G401.6 (cell line): ENCODE measurements around the gene FBLN2.

Source experiments
- FAIRE-seq: peaks from 2 replicates; lab custom pipeline; 2012; peaks lifted over from hg19 to GRCh38; lab: Jason Lieb, UNC

Gene FBLN2

DNA sequence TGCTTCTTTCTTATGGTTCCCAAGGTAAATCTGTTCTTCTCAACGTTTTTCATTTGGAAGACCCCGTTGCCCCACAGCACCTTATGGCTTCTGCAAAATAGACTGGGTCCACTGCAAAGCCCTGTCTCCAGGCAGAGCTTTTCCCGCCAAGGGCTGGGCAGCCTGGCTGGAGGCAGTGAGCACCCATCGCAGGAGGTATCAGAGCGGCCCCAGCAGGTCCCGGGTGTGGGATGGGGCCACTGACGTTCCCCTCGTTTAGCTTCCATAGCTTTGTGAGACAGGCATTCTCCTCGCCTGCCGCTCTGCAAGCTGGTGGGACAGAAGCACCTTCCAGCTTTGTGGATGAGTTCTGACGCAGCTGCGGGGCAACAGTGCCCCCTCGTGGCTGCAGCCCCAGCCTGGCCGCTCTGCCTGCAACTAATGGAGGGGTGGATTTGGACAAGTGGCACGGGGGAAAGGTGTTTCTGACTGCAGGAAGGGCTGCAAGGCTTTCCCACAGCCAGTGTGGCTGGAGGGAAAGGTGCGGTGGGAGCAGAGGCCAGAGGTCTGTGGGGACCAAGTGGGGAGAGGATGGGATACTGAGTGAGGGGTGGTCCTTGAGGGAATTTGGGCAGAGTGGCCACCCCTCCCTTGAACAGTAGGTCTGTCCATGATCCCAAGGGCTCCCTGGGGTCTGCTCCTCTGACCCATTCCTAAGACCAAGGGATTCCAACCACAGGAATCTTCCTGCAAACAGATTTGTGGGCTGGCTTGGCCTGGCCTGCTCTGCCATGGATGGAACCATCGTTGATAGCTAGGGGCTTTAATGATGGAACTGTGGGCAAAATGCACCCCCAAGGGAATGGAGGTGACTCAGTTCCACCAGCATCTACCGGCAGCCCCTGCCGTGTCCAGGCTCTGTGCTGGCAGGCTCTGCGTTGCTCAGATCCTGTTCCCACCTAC, 99.4 kb downstream of the FBLN2 start:
- peak; percentile 27 for FAIRE-seq

DNA sequence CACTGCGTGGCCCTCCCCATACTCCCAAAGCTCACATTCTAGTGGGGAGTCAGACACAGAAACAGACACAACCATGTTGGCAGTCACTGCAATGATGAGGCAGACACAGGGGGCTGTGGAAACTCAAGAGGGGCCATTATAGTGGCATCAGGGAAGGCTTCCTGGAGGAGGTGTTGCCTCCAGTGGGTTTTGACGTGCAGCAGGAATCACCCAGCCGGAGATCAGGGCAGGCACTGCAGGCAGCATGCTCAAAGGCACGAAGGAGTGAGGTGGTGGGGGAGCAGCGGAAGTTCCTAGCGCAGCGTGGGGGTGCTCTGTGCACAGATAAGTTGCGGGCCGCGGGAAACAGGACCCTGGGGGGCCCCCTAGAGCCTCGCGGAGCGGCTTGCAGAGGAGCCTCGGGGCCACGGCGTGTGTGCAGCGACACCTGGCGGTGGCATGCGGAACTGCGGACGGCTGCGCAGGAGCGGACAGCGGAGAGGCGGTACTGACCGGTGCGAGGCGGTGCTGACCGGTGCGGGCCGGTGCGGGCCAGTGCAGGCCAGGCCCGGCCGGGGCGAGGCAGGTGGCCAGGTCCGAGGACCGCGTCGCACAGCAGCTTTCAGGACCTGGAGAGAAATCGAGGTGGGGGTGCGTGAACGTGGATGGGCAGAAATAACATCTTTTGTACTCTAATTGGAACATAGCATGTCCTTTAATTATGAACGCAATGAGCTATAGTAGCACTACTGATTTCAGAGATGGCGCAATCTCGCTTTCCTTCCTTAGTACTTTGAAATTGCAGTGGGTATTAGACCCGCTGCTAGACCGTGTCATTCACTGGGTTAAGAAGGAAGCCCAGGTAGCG, 101.5 kb downstream of the FBLN2 start:
- FAIRE-seq, result no peak

DNA sequence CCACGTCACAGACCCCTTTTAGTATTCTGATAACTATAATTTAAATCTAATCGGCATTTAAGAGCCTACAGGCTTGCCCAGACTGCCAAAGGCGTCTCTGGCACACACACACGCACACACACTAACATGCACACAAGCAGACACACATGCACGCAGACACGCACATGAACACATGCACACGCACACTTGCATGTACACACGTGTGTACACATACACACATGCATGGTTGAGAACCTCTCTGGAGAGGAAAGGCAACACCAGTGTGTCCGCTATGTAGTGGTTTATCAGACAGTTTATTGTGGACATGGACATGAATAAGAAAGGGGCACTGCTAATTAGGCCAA, 102.1 kb downstream of the FBLN2 start:
- no peak for FAIRE-seq

DNA sequence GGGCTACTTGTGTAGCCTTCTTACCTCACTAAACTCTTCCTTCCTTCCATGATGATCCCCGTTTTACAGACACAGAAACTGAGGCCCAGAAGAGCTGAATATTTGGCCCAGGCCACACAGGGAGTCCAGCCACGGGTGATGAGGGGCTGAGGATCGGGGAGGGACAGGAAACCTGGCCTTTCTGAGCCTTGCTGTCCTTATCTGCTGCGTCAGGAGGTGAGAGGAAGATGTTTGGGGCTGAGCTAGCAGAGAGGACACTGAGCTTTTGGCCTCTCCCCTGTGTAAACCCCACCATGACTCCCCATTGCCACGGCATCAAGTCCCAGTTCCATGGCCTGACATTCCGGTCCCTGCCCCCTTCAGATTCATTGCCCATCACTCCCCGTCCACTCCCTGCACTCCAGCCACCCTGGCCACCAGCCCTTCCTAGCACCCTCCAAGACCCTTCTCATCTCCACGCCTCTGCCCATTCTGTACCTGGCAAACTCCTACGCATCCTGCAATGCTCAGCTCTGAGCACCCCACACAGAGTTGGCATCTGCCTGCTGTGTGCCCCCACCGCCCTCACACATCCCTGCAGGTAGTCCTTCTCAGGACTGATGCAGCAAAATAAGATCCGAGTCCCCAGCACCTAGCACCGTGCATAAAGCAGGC, 103.0 kb downstream of the FBLN2 start:
- FAIRE-seq, result no peak

DNA sequence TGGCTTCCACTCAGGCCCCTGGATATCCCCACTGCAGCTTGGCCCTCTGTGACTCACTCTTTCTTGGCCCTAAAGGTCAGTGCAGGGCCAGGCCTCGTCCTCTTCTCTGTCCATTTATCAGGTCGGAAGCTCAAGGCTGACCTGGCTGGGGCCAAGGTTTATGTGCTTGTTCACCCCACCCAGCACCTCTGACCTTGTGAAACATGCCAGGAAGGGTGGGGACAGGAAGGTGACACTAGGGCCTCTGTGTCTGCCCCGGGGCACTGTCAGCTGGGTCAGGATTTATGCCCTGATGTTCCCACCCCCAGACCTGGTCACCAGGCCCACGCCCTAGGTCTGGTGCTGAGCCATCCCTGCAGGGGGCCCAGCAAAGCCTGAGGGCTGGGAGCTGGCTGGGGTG, 103.8 kb downstream of the FBLN2 start:
- FAIRE-seq, result no peak

DNA sequence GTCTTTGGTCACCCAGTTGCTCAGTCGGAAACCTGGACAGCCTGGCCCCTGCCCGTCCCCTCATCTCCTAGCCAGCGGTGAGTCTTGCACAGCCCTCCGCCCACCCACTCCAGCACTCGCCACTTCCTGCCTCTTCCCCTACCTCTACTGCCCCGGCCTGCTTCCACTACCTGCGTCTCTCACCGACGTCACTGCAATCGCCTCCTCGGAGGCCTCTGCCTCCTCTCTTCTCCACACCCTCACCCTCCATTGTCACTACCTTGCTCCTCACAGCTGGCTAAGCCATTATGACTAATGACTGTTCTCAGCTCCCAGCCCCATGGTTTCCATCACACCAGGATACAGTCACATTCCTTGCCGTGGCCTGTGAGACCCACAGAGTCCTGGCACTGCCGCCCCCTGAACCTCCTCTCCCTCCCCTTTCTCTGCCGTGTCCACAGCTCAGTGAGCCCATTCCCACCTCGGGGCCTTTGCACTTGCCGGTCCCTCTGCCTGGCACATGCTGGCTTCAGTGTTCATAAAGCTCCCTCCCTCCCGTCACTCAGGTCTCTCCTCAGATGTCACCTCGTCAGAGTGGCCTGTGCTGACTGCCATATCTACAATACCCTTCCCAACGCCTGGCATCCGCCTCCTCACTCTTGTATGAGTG, 104.8 kb downstream of the FBLN2 start:
- FAIRE-seq, result no peak

DNA sequence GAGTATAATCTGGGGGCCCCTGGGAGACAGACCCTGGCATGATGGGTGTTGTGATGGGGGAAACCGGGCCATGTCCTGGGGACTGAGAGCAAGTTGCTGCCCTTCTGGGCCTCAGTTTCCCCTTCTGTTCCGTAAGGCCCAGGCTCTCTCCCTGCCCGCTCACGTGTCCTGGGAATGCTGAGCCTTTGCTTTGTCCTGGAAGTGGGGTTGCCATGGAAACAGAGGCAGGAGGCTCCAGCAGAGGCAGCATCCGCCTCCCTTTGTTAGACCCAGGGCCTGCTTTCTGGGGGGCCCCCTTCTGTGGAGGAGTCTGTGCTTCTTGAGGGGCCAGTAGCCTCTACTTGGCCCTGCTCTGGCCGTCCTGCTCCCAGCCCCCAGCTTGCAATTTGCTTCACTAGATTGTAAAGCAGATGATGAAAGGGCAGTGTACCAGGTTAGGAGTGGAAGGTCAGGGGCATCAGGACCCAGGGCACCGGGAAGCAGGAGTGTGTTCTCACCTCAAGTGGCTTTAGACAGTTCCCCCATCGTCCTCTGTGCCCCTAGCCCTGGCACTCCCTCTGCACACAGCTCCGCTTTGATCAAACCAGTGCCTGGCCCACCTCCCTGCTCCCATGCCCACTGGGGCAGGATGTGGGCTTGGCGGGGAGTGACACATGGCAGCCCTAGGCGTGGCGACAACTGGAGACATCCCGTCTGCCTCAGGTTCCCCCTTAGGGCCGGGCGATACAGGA, 105.6 kb downstream of the FBLN2 start:
- FAIRE-seq, result no peak

DNA sequence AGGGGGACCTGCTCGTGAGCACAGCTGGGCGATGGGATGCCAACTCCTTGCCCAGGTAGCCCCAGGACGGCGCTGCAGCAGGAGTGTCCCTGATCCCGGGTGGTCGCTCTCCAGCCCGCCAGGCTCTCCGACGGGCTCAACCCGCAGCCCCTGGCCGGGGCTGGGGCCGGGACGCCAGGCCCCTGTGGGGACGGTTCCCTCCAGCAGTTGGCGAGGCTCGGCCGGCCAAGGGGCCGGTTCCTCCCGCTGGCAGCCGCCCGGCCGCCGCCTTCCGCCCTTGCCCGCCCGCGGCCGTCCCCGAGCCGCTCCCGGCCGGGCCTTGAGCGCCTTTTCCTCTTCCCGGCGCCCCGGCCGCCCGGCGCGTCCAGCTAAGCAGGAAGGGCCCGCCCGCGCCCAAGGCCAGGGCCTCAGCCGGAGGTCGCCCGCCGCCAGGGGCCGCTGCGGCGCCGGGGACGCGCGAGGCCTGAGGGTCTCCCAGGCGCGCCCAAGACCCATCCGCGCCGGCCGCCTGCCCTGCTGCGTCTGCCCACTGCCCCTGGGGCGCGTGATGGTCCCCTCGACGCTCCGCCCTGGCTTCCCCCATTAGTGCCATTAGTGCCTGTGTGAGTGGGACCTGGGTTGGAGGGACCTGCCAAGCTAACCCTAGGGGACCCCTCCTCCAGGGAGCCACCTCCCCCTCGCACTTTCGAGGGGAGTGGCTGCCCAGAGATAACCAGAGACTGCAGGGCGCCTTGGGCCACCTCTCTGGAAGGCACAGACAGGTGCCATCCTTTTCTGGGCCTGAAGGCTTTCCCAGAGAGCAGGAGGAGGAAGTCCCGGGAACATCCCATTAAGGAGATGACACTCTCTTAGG, 106.4 kb downstream of the FBLN2 start:
- FAIRE-seq, result no peak

DNA sequence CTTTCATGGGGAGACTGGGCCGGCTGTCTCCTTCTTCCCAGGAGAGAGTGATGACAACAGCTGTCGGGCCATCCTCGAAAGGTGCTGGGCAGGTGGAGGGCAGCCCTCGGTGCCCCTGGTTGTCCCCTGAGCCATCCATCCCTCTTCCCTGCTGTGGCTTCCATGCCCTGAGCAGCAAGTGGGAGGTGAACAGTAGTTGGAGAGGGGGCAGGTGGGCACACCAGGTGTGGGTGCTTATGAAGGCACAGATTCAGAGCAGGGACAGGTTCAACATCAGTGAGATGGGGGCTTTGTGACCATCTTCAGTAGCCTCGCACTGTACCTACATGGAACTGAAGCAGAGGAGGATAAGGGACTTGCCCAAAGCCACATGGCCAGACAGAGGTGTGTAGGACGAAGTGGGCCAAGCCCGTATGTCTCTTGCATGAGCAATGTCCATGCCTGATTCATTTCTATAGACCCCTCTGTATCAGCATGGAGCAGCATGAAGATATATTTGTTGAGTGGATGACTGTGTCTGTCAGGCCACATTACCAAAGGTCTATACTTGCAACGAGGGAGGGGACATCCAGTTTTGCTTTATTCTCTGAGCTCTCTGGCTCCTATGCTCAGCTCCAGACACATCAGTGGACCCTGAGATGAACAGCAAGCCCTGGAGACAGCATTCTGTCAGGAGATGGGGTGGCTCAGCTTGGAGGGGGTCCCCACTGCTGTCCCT, 107.8 kb downstream of the FBLN2 start:
- no peak for FAIRE-seq

DNA sequence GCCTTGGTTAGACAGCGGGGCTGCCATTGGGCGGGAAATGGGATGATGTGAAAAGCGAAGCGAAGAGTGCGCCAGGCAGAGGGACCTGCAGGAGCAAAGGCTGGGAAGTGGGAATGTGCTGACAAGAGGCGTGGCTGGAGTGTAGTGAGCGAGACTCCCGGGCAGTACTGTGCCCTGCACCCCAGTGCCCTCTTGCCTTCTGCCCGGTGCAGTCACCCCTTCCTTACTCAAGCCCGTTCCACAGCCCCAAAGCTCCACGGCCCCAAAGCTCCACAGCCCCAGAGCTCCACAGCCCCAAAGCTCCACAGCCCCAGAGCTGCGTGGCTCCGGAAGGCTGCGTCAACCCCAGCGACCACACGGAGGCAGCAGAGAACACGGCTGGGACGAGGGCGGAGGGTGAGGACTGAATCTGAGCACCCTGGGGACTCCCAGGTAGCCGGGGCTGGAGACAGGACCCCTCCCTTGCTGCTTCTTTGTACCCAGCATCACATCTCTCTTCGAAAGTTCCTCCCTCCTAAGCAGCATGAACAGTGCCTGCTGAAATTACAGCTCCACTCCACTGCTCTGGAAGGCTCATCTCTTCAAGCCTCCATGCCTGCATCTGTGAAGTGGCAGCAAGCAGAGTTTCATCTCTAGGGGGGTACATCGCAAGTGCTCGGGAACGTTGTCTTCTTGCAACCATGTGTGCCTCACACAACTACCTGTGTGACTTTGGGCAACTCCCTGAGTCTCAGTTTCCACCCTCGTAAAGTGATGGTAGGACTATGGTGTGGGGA, 108.9 kb downstream of the FBLN2 start:
- FAIRE-seq, result no peak

DNA sequence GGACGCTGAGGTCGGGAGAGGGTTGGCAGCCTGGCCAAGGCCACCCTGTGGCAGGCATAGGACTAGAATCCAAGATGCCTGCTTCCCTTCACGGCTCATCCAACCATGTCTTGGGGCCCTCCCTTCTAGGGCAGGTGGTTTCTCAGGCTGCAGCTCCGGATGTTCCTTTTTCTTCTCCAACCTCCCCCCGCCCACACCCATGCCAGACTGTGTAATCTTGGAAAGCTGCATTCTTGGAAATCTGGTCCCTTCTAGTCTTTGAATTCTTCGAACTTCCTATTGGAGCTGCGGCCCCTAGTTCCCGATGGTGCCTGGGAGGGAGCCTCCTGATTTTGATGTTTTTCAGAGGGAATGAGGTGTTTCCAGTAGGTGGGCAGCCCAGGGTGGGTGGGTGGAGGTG, 109.8 kb downstream of the FBLN2 start:
- FAIRE-seq, result no peak

DNA sequence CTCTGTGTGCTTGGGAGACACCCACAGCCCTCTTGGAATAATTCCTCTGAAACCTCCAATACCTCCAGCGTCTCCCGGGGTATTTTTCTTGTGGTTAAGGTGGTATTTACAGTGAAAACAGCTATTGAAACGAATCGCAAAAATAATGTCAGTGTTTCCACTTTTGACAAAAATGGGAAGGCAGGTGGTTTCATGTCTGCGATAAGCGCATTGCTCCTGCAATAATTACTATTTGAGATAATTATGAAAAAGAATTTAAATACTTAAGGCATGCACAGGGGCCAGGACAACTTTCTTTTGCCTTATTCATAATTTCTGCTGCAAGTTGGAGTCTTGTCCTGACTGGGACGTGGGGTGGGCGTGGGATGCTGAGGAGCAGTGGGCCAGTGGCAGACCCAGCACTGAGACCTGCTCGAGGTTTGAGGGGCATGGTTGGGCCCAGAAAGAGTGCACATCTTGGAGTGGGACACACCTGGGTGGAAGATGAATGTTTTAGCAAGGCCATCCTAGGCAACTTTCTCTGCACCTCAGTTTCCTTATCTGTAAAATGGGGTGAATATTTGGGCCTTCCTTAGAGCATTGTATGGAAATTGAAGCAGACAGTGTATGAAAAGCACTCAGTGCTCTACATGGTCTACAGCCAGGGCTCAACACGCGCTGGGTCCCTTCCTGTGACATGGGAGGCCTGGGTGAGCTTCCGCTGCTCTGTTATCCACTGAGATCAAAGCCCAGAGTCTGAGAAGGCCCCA, 110.5 kb downstream of the FBLN2 start:
- no peak for FAIRE-seq

DNA sequence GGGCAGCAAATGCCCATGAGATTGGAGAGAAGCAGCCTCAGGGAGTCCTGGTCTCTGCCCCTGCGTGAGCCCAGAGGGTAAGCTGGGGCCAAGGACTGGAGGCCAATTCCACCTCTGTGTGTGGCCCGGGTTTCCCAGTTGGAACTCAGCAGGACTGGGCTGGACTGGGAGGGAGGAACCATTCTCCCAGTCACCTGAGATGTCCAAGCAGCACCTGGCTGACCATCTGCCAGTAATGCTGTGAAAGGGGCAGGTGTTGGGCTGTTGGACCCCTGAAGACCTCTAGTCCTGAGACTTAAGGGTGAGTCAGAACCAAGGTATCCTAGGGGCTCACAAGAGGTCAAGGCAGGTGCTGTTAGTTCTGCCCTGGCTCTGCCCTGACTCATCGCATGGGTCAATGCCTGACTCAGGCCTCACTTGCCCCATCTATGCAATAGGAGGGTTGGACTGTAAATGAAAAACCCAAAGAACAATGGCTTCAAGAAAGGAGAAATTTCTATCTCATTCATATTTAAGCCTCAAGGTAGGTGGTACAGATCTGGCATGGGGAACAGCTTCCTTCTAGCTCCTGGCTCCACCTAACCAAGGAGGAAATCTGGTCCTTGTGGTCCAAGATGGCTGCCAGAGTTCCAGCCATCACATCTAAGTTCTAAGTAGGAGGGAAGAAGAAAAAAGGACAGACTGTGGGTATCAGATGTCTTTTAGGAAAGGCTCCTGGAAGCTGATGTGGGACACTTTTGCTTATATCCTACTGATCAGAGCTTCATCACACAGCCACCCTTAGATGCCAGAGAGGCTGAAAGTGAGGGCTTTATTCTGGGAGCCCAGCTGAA, 111.3 kb downstream of the FBLN2 start:
- no peak for FAIRE-seq

DNA sequence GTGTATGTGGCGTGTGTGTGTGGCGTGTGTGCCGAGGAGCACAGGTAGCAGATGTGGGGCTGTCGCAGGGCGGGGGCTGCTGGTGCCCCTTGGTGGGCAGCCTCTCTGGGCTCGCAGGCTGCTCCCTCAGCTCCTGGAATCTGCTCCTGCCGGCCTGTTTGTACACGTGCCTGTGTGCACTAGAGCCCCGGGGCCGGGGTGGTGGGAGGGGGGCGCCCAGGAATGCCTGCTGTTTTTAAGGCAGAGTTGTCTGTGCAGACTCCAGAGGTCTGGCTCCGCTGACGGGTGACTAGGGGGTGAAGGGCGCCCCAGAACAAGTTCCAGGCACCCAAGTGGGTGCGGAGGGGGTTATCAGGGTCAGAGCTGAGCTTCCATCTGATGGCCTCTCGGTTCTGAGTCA, 112.2 kb downstream of the FBLN2 start:
- FAIRE-seq, result no peak

DNA sequence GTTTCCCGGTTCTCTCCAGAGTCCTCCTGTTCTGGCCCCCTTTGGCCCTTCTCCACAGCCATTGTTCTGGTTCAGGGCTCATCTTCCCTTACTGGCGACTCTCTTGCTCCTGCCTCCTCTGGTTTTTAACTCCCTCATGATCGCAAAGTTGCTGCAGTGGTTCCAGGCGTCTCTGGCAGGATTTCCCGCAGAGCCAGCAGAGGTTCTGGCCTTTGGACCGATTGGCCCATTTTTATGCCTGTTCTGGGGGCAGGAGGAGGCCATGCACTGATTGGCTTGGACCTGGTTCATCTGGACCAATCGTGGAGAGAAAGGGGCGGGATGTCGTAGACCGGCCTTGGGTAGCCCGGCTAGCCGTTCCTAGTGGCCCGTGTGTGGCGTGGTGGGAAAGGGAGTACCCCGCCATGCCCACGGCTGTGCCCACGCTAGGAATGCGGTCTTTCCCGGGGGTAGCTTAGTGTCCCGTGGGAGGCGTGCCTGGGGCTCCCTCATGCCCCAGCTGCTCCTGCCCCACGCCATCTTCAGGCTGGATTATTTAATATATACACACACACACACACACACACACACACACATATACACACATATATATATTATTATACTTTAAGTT, 113.4 kb downstream of the FBLN2 start:
- FAIRE-seq, result no peak

DNA sequence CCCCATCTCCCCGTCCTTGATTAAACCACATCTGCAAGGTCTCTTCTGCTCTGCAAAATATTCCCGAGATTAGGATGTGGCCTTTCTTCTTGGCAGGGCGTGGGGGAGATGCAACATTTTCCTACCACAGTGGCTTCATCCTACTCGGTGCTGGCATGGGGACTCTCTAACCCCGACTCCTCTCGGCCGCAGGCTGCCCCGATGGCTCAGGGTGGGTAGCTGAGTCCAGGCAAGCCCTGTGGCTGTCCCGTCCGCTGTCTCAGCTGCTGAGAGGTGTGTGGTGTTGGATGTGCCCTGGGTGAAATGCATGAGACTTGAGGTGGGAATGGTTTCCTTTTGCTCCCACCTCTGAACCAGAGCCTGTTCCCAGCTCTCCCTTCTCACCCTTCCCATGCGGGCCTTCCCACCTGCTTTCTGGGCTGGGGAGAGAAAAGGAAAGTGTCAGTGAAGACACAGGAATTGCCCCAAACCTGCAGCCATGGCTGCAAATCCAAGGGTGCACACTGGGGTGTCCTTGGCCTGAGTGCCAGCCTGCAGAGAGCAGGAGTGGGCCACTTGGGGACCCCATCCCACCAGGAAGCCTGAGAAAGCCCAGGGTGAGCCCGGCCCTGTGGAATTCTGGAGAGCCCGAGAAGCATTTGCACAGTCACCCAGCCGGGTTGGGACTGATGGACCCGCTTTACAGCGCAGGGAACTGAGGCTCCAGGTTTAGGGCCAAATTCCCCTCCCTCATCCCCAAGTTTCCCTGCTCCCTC, 115.0 kb downstream of the FBLN2 start:
- no peak for FAIRE-seq
